Glutamatergic neuron (in vitro differentiated cells): ENCODE results near the gene FBXO42. TPM values are rescaled to one million over a fixed set of nuclear protein-coding genes. Genes with fewer than 3 reads are reported as not detected.
"Not testable (repeated sequence)": the region's sequence is repeated elsewhere in the genome, so short reads cannot be mapped to it uniquely, and the experiment has no call there.

Experiments used
- DNase-seq: peaks from one replicate; pipeline ENCODE4 v3.0.0; 2022
- H3K27ac Mint-ChIP-seq: one replicate; pipeline ENCODE4 v1.8.0; 2020; ENCODE audit warnings: mild to moderate bottlenecking, mixed read lengths, inconsistent platforms; ENCODE audit not compliant: unreplicated experiment
- H3K27me3 Mint-ChIP-seq: one replicate; pipeline ENCODE4 v1.8.0; 2020; ENCODE audit warnings: mild to moderate bottlenecking, moderate library complexity, mixed read lengths, inconsistent platforms; ENCODE audit not compliant: unreplicated experiment
- H3K36me3 Mint-ChIP-seq: one replicate; pipeline ENCODE4 v1.8.0; 2020; ENCODE audit warnings: mild to moderate bottlenecking, mixed read lengths, inconsistent platforms; ENCODE audit not compliant: unreplicated experiment
- H3K4me1 Mint-ChIP-seq: one replicate; pipeline ENCODE4 v1.8.0; 2020; ENCODE audit warnings: mild to moderate bottlenecking, low read depth, mixed read lengths, inconsistent platforms; ENCODE audit not compliant: unreplicated experiment
- H3K4me3 Mint-ChIP-seq: one replicate; pipeline ENCODE4 v1.8.0; 2020; ENCODE audit warnings: mild to moderate bottlenecking, mixed read lengths, inconsistent platforms; ENCODE audit not compliant: unreplicated experiment
- H3K9me3 Mint-ChIP-seq: one replicate; pipeline ENCODE4 v1.8.0; 2020; ENCODE audit warnings: mild to moderate bottlenecking, moderate library complexity, mixed read lengths, inconsistent platforms; ENCODE audit not compliant: unreplicated experiment
- CTCF ChIP-seq: fragments of 200-600 bp; sonication (generic); IDR thresholded peaks from one replicate; pipeline ENCODE4 v1.5.0; 2021; ENCODE audit not compliant: partially characterized antibody, unreplicated experiment
- total RNA-seq: library from RNA; stranded (reverse); fragmentation: NEBNext Ultra II Directional; extraction: Animal tissue kit (Norgen Biotek cat#: 25700); gene quantifications from one replicate; pipeline ENCODE4 v1.2.1, GENCODE V29; 2021; ENCODE audit not compliant: unreplicated experiment

The FBXO42 gene
- total RNA-seq, 1 donor from 2014 or later, result 27.7 TPM

DNA sequence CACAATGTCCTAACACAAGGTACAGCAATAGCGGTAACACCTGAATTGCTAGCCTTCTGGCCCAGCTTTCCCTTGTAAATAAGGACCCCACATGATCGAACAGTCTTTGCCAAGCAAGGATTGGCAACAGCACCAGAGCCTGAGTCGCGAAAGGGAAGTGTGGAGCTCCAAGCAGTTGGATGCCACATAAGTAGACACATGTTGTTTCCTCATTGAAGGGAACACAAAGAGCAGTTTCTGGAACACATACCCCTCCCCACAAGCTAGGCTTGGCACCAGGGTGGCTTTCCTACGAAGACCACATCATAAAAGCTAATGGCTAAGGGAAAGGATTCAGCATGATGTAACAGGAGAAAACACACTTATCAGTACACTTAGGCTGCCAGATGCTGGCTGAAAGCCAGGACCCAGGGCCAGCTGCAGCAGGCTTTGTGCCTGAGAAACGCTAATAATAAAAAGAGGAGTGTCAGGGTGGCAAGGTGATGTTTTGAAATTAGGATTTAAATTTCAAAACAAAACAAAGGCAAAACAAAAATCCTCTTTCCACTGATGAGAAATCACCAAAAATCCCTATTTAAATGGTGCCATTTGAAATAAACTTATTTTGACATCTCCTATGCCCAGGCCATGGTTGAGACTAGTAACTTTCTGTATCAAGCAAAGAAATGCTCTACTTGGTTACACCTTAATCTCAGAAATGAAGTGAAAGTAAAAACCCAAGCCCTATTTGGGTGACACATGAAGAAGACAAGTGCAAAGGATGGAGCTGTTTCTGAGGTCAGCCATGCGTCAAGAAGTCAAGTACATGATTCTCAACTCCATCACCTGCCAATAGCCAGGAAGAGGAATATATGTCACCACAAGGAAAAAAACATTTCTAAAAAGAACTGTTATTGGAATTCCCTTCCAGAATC lies 103.4 kb downstream of the FBXO42 start:
- no peak for DNase-seq
- Mint-ChIP-seq H3K36me3 (no peaks in the 10 kb centered on the region), H3K27ac (peak overlapping the region; percentile 40), H3K9me3 (peaks cover 1% of the 10 kb centered on the region), H3K27me3 (no peaks in the 10 kb centered on the region), H3K4me3 (no peak overlapping the region), H3K4me1 (peaks cover 8% of the 10 kb centered on the region)
- TF ChIP-seq CTCF, result no peak

GRCh38 chr1:16248007-16248436 lies 104.3 kb downstream of the FBXO42 start:
- no peak for TF ChIP-seq CTCF
- Mint-ChIP-seq H3K4me3 (no peak overlapping the region), H3K27ac (no peak overlapping the region), H3K27me3 (no peaks in the 10 kb centered on the region), H3K9me3 (peaks cover 1% of the 10 kb centered on the region), H3K4me1 (peaks cover 8% of the 10 kb centered on the region), H3K36me3 (no peaks in the 10 kb centered on the region)
- no peak for DNase-seq

DNA sequence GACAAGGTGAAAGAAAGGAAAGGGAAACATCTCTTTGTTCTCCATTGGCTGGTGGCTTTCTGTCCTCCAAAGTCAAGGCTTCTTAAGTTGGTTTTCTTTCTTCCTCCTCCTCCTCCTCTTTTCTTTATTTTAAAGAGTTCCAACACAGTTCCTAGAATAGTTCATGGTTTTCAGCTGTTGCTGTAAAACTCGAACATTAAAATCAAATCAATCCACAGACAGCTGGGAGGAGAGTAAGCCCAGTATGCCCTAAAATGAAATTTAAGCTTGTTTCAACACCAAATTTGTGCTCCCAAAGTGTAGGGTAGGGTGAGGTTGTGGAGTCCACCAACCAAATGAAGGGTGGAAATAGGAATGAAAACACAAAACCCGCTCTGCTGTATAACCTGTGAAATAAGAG lies 104.8 kb downstream of the FBXO42 start:
- peaks cover 8% of the 10 kb centered on the region for H3K4me1 Mint-ChIP-seq
- no peak overlapping the region for H3K27ac Mint-ChIP-seq
- DNase-seq, result no peak
- TF ChIP-seq CTCF, result no peak
- no peak overlapping the region for H3K4me3 Mint-ChIP-seq
- no peaks in the 10 kb centered on the region for H3K36me3 Mint-ChIP-seq
- H3K9me3 Mint-ChIP-seq, result peaks cover 3% of the 10 kb centered on the region
- H3K27me3 Mint-ChIP-seq, result no peaks in the 10 kb centered on the region

DNA sequence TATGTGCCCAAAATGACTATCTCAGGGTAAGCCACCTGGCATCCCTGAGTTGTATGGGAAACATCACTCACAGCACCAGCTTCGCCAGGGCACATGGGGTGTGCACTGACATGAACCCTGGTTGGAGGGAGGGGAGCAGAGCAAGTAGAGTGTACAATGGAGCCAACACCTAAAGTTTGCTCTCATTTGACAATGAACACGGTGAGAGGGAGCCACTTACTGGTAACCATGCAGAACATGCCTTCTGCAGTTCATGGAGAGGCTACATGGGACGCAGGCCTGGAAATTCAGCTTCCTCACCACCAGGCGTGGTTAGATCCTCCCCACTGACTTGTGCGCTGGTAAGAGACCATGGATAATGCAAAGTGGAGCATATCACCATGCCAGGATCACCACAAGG lies 105.3 kb downstream of the FBXO42 start:
- TF ChIP-seq CTCF, result no peak
- peaks cover under 1% of the 10 kb centered on the region for H3K27me3 Mint-ChIP-seq
- no peak for DNase-seq
- H3K9me3 Mint-ChIP-seq, result peaks cover 3% of the 10 kb centered on the region
- H3K4me1 Mint-ChIP-seq, result peaks cover 8% of the 10 kb centered on the region
- H3K36me3 Mint-ChIP-seq, result no peaks in the 10 kb centered on the region
- no peak overlapping the region for H3K27ac Mint-ChIP-seq
- no peak overlapping the region for H3K4me3 Mint-ChIP-seq

DNA sequence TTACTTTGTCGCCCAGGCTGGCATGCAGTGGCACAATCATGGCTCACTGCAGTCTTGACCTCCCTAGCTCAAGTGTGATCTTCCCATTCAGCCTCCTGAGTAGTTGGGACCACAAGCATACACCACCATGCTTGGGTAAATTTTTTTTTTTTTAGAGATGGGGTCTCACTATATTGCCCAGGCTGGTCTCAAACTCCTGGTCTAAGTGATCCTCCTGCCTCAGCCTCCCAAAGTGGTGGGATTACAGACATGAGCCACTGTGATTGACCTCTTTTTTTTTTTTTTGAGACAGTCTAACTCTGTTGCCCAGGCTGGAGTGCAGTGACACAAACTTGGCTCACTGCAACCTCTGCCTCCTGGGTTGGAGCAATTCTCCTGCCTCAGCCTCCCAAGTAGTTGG lies 106.0 kb downstream of the FBXO42 start:
- not testable (repeated sequence) for DNase-seq, H3K4me3 Mint-ChIP-seq, H3K9me3 Mint-ChIP-seq, H3K36me3 Mint-ChIP-seq, H3K27me3 Mint-ChIP-seq, H3K27ac Mint-ChIP-seq
- peaks cover 11% of the 10 kb centered on the region for H3K4me1 Mint-ChIP-seq
